Superior temporal gyrus (tissue), 1 donor: ENCODE results near the gene ZBTB38.

ENCODE experiments used
- DNase-seq: peaks from one replicate; pipeline ENCODE4 v3.0.0-alpha.2; 2016; ENCODE audit errors: extremely low spot score

Gene ZBTB38

GRCh38 chr3:141337523-141337854, 30.8 kb upstream of the ZBTB38 start:
- DNase-seq, result no peak

DNA sequence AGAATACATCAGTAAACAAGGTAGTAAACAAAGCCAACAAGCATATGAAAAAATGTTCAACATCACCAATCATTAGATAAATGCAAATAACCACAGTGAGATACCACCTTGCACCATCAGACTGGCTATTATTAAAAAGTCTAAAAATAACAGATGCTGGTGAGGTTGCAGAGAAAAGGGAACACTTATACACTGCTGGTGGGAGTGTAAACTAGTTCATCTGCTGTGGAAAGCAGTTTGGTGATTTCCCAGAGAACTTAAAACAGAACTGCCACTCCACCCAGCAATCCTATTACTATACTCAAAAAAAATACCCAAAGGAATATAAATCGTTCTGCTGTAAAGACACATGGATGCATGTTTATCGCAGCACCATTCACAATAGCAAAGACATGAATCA, 30.3 kb upstream of the ZBTB38 start:
- no peak for DNase-seq

GRCh38 chr3:141338881-141339280, 29.4 kb upstream of the ZBTB38 start:
- no peak for DNase-seq

GRCh38 chr3:141341536-141341935, 26.8 kb upstream of the ZBTB38 start:
- DNase-seq, result no peak

GRCh38 chr3:141342386-141342785, 25.9 kb upstream of the ZBTB38 start:
- no peak for DNase-seq

GRCh38 chr3:141343077-141343476, 25.2 kb upstream of the ZBTB38 start:
- no peak for DNase-seq

DNA sequence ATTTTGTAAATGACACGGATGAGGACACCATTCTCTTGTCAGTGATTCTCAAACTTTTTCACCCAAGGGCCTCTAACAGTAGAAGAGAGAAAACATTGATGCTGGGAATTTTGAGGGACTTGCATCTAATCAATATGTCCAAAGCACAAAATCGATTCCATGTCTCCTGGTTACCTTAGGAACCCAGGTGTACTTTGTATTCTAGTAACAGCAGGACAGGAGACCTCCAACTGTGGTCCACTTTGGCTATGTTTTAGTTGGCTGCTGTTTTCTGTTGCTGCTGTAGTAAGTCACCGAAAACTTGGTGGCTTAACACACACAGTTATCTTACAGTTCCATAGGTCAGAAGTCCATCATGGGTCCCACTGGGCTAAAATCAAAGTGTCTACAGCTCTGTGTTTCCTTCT, 24.4 kb upstream of the ZBTB38 start:
- no peak for DNase-seq

DNA sequence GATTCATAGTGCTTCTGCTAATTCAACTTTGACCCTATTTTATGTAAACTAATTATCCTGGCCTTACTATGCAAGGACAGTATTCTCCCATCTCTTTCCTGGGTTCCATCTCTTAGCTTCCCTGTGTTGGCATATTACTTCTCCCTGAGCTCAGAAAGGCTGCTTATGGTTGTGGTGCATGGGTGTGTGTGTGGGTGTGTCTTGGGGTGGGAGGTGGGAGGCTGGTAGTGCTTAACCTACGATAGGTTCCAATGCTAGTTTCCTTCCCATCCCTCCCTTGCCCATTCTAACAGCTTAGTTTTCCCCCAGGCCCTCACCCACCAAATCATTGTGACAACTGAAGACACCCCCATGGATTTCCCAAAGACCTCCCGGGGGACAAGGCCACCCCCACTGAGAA, 22.8 kb upstream of the ZBTB38 start:
- no peak for DNase-seq

GRCh38 chr3:141346007-141346406, 22.3 kb upstream of the ZBTB38 start:
- DNase-seq, result no peak

- no peak for DNase-seq
Observed at GRCh38 chr3:141346418-141346817, 21.9 kb upstream of the ZBTB38 start.

DNA sequence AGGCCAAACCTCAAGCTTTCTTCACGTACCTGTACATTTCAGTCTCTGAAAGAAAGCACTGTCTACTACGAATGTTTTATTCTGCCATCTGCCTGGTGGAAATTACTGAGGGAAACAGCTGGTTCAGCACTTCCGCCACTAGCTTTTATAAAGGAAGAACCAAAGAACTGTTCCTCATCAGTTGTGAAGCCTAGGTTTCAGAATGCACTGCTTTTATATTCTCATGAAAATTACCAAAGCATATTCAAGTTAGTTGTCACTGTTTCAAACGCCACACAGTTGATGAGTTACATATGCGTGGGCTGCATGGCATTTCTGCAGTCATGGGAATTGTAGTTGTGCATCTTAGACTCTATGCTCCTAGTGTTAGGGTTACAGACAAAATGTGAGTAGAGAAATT, 21.5 kb upstream of the ZBTB38 start:
- DNase-seq, result no peak

DNA sequence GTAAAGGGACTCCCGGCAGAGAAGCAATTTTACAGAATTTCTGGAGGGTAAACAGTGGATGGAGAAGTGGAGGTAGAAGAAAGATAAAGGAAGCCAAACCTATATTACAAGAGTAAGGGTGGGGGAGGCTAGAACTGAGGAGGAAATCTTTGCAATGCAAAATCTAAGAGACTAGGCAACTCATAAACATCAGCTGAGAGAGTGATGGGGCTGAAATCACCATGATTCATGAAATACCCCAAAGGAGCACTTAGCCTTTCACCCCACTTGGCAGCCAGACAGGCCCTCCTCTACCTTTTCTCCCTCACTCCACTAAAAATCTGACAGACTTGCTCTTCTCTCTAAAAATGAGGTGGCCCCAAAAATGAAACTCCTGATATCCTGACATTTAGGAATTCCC, 19.5 kb upstream of the ZBTB38 start:
- DNase-seq, result no peak

- DNase-seq, result no peak
Observed at GRCh38 chr3:141349711-141350110, 18.6 kb upstream of the ZBTB38 start.

GRCh38 chr3:141350666-141351065, 17.6 kb upstream of the ZBTB38 start:
- DNase-seq, result no peak

DNA sequence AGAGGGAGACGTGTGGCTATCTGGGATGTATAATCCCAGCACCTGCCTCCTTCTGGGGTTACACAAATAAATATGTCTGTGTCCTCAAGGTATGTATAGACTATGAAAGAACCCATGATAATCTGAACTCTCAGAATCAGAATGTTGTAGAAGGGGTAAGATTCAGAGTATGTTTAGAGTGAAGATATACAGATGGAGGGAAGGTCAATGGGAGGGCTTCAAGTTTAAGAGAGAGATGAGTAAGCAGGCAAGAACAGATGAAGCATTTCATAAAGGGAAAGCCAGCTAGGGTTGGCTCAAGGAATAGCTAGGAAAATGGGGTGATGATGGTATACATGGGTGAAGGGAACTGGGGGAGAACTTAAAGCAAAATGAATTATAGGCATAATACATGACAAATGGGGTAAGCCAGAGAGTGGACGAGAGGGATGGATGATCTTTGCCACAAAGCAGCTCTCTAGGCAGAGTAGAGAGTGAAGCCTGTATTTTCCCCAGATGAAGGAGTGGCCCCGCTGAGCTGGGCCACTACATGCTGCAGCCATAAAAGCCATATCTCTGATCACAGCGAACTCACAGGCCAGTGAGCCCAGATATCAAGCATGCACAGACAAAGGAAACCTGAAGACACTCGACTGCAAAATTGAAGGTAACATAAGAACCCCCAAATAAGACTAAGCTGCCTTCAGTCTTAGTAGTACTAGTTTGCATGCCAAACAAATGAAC, 15.9 kb upstream of the ZBTB38 start:
- no peak for DNase-seq

GRCh38 chr3:141353652-141354495, 14.4 kb upstream of the ZBTB38 start:
- no peak for DNase-seq

DNA sequence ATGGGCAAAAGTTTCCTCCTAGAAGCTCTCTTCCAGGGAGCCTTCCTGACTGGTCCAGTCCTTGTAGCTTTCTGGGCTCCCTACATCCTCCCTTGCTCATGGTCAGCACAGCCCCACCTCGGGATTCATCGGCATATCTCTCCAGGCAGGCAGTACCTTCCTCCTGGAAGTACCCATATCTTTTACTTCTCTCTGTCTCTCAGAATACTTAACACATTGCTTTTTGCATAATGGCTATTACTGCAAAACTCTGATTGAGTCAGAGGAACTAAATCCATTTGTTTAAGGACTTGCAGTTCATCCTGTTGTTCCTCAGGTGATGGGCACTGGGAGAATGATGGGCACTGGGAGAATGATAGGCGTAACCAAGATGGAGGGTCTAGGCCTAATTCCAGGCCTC, 13.8 kb upstream of the ZBTB38 start:
- no peak for DNase-seq

GRCh38 chr3:141355242-141355641, 13.1 kb upstream of the ZBTB38 start:
- DNase-seq, result no peak

DNA sequence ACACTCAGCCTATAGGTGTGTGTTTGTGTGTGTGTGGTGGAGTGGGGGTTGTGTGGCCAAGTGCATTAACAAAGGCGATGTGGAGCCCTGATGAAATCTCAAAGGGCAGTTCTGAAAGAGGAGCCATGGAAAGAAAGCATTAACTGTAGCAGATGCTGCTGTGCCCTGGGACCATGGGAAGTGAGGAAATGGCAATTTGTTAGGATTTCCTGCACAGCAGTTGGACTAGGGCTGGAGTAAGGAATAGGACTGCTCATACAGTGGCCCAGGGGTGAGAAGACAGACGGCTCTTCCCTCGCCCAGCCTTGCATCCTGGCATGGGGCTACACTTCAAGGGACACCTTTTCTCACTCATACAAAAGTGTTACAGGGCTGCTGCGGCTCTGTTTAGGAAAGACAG, 12.3 kb upstream of the ZBTB38 start:
- no peak for DNase-seq

- DNase-seq, result peak; percentile 86
Observed at GRCh38 chr3:141360888-141361598, 7.3 kb upstream of the ZBTB38 start.

- no peak for DNase-seq
Observed at GRCh38 chr3:141362736-141363135, 5.6 kb upstream of the ZBTB38 start.

DNA sequence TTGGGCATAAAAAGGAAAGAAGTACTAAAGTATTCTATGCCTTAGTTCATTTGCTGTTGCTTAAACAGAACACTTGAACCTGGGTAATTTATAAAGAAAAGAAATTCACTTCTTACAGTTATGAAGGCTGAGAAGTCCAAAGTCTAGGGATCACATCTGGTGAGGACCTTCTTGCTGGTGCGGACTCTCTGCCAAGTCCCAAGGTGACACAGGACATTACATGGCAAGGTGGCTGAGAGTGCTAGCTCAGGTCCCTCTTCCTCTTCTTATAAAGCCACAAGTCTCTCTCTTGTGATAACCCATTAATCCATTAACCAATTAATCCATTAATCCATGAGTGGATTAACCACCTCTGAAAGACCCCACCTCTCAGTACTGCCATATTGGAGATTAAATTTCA, 3.1 kb upstream of the ZBTB38 start:
- DNase-seq, result no peak
